Astrocyte (in vitro differentiated cells and primary cell): ENCODE results near the gene LYSMD4. TPM values are rescaled to one million over a fixed set of nuclear protein-coding genes. Genes with fewer than 3 reads are reported as not detected.

Experiments
- DNase-seq: peaks from one replicate; pipeline ENCODE4 v3.0.0-alpha.2; 2010; ENCODE audit warnings: low read depth
- FAIRE-seq: peaks from 2 replicates; lab custom pipeline; 2011; peaks lifted over from hg19 to GRCh38; lab: Jason Lieb, UNC
- H2AFZ ChIP-seq: 2 replicates; pipeline ENCODE4 v1.6.0; 2012; ENCODE audit warnings: low read depth, low read length, inconsistent platforms
- H3K27ac ChIP-seq: 2 replicates; pipeline ENCODE4 v1.5.1; 2011; ENCODE audit warnings: low read depth, low read length, inconsistent platforms
- H3K27me3 ChIP-seq: 2 replicates; pipeline ENCODE4 v1.6.0; 2011; ENCODE audit warnings: low read length, inconsistent platforms; ENCODE audit not compliant: insufficient read depth
- H3K36me3 ChIP-seq: 2 replicates; pipeline ENCODE4 v1.5.1; 2011; ENCODE audit warnings: low read length, inconsistent platforms; ENCODE audit not compliant: insufficient read depth
- H3K4me1 ChIP-seq: 2 replicates; pipeline ENCODE4 v1.5.1; 2011; ENCODE audit warnings: low read length, inconsistent platforms; ENCODE audit not compliant: insufficient read depth
- H3K4me2 ChIP-seq: 2 replicates; pipeline ENCODE4 v1.6.0; 2012; ENCODE audit warnings: low read length, inconsistent platforms
- H3K4me3 ChIP-seq: 2 replicates; pipeline ENCODE4 v1.5.1; 2011; ENCODE audit warnings: low read depth, mild to moderate bottlenecking, low read length, inconsistent platforms; ENCODE audit not compliant: insufficient read depth
- H3K79me2 ChIP-seq: 2 replicates; pipeline ENCODE4 v1.6.0; 2012; ENCODE audit warnings: mild to moderate bottlenecking, low read length, inconsistent platforms; ENCODE audit not compliant: insufficient read depth
- H3K9ac ChIP-seq: 2 replicates; pipeline ENCODE4 v1.6.0; 2012; ENCODE audit warnings: mild to moderate bottlenecking, low read length, inconsistent platforms
- H3K9me3 ChIP-seq: 2 replicates; pipeline ENCODE4 v1.5.1; 2012; ENCODE audit warnings: low read depth, mild to moderate bottlenecking, low read length, inconsistent platforms; ENCODE audit not compliant: insufficient read depth
- H4K20me1 ChIP-seq: 2 replicates; pipeline ENCODE4 v1.6.0; 2012; ENCODE audit warnings: low read length, inconsistent platforms; ENCODE audit not compliant: insufficient read depth
- H3K27ac Mint-ChIP-seq: one replicate; pipeline ENCODE4 v1.8.0; 2021; ENCODE audit warnings: mild to moderate bottlenecking, mixed read lengths; ENCODE audit not compliant: unreplicated experiment
- H3K27me3 Mint-ChIP-seq: one replicate; pipeline ENCODE4 v1.8.0; 2021; ENCODE audit warnings: low read depth, mixed read lengths; ENCODE audit not compliant: unreplicated experiment
- H3K36me3 Mint-ChIP-seq: one replicate; pipeline ENCODE4 v1.8.0; 2021; ENCODE audit warnings: low read depth, mixed read lengths; ENCODE audit not compliant: unreplicated experiment
- H3K4me1 Mint-ChIP-seq: one replicate; pipeline ENCODE4 v1.8.0; 2021; ENCODE audit warnings: low read depth, mixed read lengths; ENCODE audit not compliant: unreplicated experiment
- H3K4me3 Mint-ChIP-seq: one replicate; pipeline ENCODE4 v1.8.0; 2021; ENCODE audit warnings: mild to moderate bottlenecking, moderate library complexity, mixed read lengths; ENCODE audit not compliant: unreplicated experiment
- H3K9me3 Mint-ChIP-seq: one replicate; pipeline ENCODE4 v1.8.0; 2021; ENCODE audit warnings: mild to moderate bottlenecking, mixed read lengths; ENCODE audit not compliant: unreplicated experiment
- EZH2 ChIP-seq: IDR thresholded peaks from 2 replicates; pipeline ENCODE4 v1.6.1; 2012; ENCODE audit warnings: mild to moderate bottlenecking, low read length, inconsistent platforms; ENCODE audit not compliant: insufficient read depth
- total RNA-seq: library from RNA; stranded (reverse); gene quantifications from 2 replicates; pipeline ENCODE4 v1.2.1, GENCODE V29; 2021
- TF ChIP-seq, protein P1 (sequence below): IDR thresholded peaks from 2 replicates; pipeline ENCODE4 v1.5.1; 2011; ENCODE audit warnings: low read depth, mild to moderate bottlenecking, inconsistent platforms, low read length, moderate library complexity; ENCODE audit not compliant: insufficient read depth

Gene LYSMD4
- total RNA-seq, 1 donor from 2014 or later: 5.0 TPM

DNA sequence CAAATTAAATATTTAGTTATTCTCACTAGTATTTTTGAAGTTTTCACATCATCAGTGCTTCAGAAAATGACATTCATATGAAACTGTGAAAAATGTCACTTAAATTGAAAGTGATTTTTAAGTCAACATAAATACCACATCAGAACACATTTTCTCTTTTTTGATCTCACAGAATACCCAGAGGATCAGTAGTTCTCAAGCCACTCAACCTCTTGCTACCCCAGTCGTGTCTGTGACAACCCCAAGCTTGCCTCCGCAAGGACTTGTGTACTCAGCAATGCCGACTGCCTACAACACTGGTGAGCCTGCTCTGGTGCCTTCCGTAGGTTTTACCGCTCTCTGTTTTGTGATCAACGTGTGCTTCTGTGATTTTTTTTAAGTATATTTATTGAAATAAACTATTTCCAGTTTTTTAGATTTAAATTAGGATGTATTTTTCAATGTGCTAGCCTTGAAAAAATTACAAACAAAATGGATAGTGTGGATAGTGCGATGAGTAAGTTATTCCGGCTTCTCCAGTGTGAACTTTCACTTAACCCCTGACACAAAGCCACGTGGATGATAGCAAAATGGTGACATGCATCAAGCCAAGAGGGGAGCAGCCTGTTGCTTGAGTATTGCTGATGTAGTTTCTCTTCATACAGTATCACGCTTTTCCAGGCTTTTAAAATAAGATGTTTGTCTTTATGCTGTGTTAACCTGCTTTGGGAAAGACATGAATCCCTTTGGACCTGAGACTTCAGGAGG, 26.5 kb downstream of the LYSMD4 start:
- H3K27ac ChIP-seq: no peak overlapping the region
- no peak overlapping the region for H3K27ac Mint-ChIP-seq
- no peak for FAIRE-seq

DNA sequence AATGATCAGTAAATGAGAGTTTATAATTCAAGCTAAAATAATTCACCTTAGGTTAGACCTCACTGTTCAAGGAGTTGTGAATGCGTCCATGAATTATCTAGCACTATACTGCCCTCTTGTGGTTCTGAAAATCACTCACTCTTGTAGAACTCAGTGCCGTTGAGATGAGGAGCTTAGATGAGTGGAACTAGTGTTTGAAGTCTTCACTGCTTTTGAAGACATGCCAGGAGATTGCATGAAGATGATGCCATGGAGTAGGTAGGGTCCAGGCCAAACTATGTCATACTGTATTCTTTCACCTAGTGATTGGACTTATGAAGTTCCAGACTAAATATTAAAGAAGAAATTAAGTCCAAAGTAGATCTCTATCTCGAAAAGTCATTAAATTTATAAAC, 28.8 kb downstream of the LYSMD4 start:
- Mint-ChIP-seq H3K4me1 (peaks cover 41% of the 10 kb centered on the region), H3K36me3 (peaks cover 7% of the 10 kb centered on the region), H3K27ac (peak overlapping the region; percentile 97), H3K27me3 (no peaks in the 10 kb centered on the region), H3K4me3 (no peak overlapping the region), H3K9me3 (no peaks in the 10 kb centered on the region)
- peak; percentile 70 for DNase-seq
- H3K27me3 ChIP-seq: no peaks in the 10 kb centered on the region
- peaks cover 29% of the 10 kb centered on the region for H3K4me1 ChIP-seq
- H3K27ac ChIP-seq: peak overlapping the region; percentile 81
- H3K4me3 ChIP-seq: no peak overlapping the region
- H3K9ac ChIP-seq: peak overlapping the region; percentile 79
- H3K9me3 ChIP-seq: no peaks in the 10 kb centered on the region
- FAIRE-seq: peak; percentile 59
- H3K4me2 ChIP-seq: peak overlapping the region; percentile 75
- no peaks in the 10 kb centered on the region for H4K20me1 ChIP-seq
- no peak overlapping the region for H2AFZ ChIP-seq
- H3K36me3 ChIP-seq: no peaks in the 10 kb centered on the region
- no peaks in the 10 kb centered on the region for H3K79me2 ChIP-seq
- TF ChIP-seq, protein P1, sequence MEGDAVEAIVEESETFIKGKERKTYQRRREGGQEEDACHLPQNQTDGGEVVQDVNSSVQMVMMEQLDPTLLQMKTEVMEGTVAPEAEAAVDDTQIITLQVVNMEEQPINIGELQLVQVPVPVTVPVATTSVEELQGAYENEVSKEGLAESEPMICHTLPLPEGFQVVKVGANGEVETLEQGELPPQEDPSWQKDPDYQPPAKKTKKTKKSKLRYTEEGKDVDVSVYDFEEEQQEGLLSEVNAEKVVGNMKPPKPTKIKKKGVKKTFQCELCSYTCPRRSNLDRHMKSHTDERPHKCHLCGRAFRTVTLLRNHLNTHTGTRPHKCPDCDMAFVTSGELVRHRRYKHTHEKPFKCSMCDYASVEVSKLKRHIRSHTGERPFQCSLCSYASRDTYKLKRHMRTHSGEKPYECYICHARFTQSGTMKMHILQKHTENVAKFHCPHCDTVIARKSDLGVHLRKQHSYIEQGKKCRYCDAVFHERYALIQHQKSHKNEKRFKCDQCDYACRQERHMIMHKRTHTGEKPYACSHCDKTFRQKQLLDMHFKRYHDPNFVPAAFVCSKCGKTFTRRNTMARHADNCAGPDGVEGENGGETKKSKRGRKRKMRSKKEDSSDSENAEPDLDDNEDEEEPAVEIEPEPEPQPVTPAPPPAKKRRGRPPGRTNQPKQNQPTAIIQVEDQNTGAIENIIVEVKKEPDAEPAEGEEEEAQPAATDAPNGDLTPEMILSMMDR: peak; percentile 81
- no peak for TF ChIP-seq EZH2

More for the DNA sequence above, 26.5 kb downstream of the LYSMD4 start:
- no peak for DNase-seq
- Histone ChIP-seq H3K36me3 (peaks cover 11% of the 10 kb centered on the region), H4K20me1 (no peaks in the 10 kb centered on the region), H3K4me3 (no peak overlapping the region), H3K79me2 (no peaks in the 10 kb centered on the region), H3K27me3 (no peaks in the 10 kb centered on the region), H3K4me1 (peaks cover 29% of the 10 kb centered on the region), H3K9ac (peak overlapping the region; percentile 19), H3K4me2 (peak overlapping the region; percentile 23), H2AFZ (no peak overlapping the region), H3K9me3 (no peaks in the 10 kb centered on the region)
- no peak for TF ChIP-seq EZH2
- TF ChIP-seq, protein P1: no peak
- Mint-ChIP-seq H3K9me3 (no peaks in the 10 kb centered on the region), H3K4me1 (peaks cover 41% of the 10 kb centered on the region), H3K36me3 (peaks cover 23% of the 10 kb centered on the region), H3K27me3 (no peaks in the 10 kb centered on the region), H3K4me3 (no peak overlapping the region)
